Stimulated activated CD8-positive, alpha-beta memory T cell treated with anti-CD3 and anti-CD28 coated beads, Interleukin-4, amount 100 ng/mL, for 1 hour (primary cell): Measurements from ENCODE around the gene BID.
A peak's percentile ranks its signal among the peaks of the same experiment; 100 is the strongest.

Source experiments
- DNase-seq, 2 donors: peaks; one replicate each; pipeline ENCODE4 v3.0.0-alpha.2; 2020; ENCODE audit warnings: low read depth in 2 of 2, low spot score in 1 of 2

The BID gene

DNA sequence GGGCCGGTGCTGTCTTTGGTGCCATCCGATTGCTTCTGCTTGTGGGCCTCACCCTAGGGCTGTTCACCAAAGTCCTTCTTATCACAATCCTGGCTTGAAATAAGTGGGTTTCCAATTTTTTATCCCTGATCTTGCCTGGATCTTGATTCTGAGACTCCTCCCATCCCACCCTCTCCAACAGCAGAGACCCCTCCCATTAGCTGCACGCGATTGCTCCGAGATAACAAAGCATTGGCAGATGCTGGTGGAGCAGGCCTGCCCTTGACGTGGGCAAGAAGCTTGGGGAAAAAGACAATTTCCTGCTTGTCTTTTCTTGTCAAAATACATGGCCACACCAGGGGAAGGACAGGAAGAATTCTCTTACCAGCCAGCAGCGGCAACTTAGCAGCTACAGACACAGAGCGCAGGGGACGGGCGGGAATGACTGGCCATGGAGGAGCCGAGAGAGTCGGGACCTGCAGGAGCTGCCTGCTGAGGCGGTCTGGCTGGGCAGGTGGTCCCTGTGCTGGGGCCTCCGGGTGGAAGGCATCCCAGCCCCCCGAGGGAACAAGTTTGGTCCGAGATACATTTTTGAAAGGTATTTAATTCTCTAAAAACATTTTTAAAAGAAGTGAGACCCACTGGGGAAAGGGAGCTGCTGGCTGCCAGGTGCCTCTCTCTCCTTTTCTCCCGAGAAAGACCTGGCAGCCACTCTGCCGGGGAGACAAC lies 9.7 kb upstream of the BID start:
- DNase-seq: no peak

- no peak for DNase-seq
Observed at GRCh38 chr22:17783312-17783711, 9.0 kb upstream of the BID start.

DNA sequence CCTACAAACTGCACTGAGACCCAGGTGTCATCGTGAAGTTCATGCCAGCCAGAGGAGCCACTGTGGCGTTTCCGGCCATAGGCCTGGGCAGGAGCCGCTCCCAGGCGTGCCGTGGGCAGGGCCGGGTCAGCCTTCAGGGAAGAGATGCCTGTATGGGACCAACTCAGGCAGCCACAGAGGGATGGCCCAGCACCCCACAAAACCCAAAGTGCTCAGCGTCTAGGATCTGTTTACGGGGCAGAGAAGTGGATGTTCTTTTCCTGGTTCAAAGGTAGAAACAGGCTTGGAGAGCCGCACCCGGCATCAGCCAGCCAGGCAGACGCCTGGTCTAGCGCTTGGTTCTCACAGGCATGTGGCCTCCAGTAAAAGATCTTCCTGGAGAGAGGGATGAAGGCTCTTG lies 8.4 kb upstream of the BID start:
- DNase-seq: no peak

DNA sequence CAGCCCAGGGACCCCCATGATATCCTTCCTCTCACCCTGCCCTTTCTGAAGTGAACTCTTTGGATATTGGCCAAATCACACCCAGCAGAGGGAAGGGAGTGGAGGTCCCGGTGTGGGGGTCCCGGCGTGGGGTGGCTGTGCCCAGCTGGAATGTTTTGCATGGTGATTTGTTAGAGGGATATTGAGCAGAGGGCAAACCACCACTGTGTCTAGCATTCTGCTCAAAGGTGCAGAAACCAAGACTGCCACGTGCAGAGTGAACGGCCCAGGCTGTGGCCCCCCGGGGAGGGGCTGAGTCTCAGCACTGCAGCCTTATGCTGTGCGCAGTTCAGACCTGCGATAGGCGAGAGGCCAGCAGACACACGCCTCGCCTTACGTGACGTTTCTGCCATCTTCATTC lies 7.9 kb upstream of the BID start:
- DNase-seq: no peak

GRCh38 chr22:17781319-17782031 lies 7.2 kb upstream of the BID start:
- no peak for DNase-seq

- no peak for DNase-seq
Observed at GRCh38 chr22:17780741-17781318, 6.6 kb upstream of the BID start.

DNA sequence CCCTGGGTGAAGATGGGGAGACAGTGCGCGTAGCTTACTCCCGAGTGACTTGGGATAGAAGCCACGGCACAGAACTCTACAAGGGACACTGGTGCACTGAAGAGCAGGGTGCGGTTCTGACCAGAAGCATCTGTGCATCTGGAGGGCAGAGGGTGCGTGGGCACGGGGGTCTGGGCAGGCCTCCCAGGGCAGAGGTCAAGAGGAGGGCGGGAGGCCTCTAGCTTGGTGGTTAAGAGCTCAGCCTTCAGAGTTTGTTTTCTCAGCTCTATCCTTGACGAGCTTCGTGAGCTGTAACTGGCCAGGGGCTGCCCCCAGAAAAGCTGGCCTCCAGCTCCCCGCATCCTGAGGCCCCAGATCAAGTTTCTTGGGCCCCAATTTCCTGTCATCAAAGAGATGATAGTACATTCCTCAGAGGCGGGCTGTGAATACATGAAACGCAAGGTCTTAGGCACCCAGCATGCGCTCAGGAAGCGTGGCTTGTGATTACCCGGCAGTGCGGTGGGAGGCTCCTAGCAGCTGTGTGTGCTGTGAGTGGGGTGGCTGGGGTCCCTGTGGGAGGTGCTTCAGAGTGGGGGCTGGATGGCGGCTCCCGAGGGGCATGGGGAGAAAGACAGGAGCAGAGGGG lies 6.0 kb upstream of the BID start:
- no peak for DNase-seq

- no peak for DNase-seq
Observed at GRCh38 chr22:17779286-17780115, 5.2 kb upstream of the BID start.

GRCh38 chr22:17778412-17778976 lies 4.2 kb upstream of the BID start:
- DNase-seq: no peak

GRCh38 chr22:17777717-17778044 lies 3.4 kb upstream of the BID start:
- DNase-seq: no peak

DNA sequence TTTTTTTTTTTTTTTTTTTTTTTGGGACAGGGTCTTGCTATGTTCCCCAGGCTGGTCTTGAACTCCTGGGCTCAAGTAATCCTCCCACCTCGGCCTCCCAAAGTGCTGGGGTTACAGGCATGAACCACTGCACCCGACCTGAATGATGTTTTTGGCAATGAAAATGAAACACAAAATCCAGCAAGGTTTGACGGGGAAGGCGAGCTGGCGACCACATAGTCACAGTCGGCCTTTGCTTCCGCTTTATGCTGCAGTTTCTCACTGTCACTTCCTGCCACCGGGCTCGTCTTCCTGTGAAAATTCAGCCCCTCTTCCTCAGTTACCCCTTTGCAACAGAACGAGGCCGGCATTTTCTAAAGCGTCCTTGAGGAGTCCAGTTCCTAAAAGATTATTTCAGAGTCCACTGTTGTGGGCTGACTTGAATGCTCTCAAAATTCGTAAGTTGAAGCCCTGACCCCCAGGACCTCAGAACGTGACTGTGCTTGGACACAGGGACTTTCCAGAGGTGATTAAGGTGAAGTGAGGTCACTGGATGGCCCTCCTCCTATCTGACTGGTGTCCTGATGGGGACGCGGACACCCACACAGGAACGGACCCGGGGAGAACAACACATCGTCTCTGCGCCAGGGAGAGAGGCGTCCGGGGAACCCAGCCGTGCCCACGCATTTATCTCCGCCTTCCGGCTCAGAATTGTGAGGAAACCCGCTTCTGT lies 2.9 kb upstream of the BID start:
- peak; percentile 45 to 56 for DNase-seq

DNA sequence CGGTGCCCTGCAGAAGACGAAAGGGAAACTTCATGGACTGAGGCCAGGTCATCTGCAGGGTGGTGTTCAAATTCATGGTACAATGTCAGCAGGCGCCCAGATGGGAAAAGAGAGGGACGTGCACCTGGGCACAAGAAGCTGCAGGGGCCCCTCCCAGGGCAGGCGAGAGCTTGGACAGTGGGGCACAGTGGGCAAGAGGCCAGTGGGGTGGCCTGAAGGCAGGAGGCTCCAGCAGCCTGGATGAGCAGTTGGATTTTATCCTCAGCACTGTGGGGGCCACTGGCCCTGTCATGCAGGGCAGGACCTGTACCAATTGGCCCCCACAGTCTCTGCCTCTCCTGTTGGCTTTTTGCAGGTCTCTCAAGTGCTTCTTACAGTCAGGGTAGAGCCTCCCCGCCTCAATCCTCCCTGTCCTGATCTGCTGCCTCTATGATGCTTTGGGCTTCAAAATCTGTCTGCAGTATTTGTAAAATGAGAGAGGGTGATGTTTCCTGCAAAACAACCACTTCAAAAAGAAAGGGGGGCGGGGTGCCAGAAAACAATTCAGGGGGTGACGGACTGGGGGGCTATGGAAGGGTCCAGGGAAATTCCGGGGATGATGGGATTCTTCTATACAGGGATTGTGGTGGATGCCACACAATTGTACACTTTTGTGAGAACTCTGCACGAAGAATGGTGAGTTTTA lies 1.7 kb upstream of the BID start:
- DNase-seq: no peak

- DNase-seq: no peak
Observed at GRCh38 chr22:17774926-17775685, 837 bp upstream of the BID start.

GRCh38 chr22:17773606-17774205 lies 563 bp downstream of the BID start:
- peak; percentile 37 to 41 for DNase-seq

DNA sequence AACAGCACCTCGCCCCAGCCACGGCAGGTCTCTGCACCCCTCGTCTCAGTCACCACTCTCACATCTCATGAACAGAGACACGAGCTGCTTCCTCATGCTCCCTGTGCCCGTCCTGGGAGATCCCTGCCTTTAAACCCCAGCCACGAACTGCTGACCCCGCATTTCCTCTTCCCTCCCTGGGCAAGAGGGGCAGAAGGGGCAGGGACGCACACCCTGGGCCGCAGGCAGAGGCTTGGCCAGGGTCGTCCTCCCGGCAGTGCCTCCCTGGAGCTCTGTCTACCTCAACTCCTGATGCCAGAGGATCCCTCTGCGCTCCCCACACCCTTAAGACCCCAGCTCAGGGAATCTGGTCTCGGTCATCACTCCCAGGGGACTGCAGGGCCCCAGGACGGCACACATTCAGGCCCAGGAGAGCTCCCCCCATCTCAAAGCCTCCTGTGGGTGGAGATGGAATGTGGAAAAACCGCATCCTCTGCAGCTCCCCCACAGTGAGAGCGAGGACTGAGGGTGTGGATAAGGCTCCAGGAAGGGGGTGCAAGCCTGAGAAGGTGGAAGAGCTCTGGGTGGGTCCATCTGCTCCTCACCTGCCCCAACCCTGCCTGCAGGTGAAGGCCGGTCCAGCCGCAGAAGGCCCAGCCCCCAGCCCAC lies 1.2 kb downstream of the BID start:
- DNase-seq: no peak

GRCh38 chr22:17772249-17772957 lies 1.9 kb downstream of the BID start:
- DNase-seq: no peak
